GM19035 (cell line): ENCODE results near the gene PPP6R2.

Experiments used
- ATAC-seq: cut with Tn5 transposase; IDR thresholded peaks from one replicate; pipeline ENCODE4 v1.9.1; 2021; ENCODE audit not compliant: unreplicated experiment

PPP6R2 gene

GRCh38 chr22:50305923-50306566 is 37.1 kb upstream of the PPP6R2 start:
- ATAC-seq, result no peak

DNA sequence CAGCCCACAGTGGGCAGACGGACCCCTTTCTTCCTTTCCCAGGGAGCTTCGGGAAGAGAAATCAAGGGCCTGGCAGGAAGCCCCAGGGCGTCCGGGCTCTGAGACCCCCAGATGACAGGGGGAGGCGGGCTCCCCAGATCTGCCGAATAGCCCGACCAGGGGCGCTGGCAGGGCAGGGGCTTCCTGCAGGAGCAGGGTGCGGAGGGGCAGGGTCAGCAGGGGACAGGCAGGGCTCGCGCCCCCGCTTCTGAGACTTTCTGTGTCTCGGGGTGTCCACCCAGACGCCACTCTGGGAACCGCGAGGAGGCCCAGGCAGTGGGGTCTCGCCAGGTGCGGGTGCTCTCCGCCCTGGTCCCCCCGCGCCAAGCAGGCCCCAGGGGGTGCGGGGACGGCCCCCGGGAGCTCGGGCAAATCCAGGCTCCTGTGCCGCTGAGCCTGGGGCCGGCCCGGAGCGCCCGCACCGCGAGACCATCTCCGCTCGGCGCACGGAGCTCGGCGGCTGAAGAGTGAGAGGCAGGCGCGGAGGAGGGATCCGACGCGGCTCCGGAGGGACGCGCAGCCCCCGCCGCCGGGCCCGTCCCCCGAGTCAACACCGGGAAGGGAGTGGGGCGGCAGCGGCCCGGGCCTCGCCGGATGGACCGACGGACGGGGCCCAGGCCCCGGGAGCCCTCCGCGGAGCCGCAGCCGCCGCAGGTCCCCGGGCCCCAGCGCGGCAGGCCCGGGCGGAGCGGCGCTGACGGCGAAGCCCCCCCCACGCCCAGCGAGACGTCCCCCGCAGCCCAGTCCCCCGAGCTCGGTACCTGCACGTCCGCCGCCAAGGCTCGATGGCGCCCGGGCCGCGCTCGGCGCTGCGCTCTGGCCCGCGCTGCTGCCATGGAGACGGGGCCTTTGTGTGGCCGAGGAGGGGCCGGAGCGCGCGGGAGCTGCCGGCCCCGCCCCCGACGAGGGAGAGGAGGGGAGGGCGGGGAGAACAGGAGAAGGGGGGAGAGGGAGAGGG is 36.1 kb upstream of the PPP6R2 start, which contains the start of gene PLXNB2:
PLXNB2 (minus strand) TSS at position 894 of the 997 bp plus-strand sequence. CDS start 17,062 bp downstream, outside the sequence.
- peak; percentile 46 for ATAC-seq

GRCh38 chr22:50307890-50308596 is 35.1 kb upstream of the PPP6R2 start:
- ATAC-seq, result no peak

GRCh38 chr22:50308597-50308935 is 34.6 kb upstream of the PPP6R2 start:
- no peak for ATAC-seq

GRCh38 chr22:50308986-50309600 is 34.0 kb upstream of the PPP6R2 start:
- no peak for ATAC-seq

DNA sequence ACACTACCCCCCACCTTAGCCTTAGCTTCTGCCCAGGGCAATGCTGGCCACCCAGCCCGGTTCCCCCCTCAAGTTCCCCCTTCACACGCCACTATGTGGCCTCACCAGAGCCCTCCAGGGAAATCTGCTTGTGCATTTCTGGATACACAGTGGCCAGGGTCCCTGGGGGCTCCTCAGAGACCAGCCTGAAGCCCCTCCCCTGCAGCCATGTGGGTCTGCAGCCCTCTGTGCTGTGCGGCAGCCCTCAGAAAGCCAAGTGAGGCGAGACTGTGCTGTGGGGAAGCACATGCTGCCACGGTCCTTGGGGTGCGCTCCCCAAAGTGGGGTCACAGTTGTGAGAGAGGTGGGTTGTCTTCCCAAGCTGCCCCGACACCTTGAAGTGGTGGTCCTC is 33.5 kb upstream of the PPP6R2 start:
- no peak for ATAC-seq

- ATAC-seq, result no peak
Measured at GRCh38 chr22:50310031-50310722, 33.0 kb upstream of the PPP6R2 start.

GRCh38 chr22:50310949-50311444 is 32.1 kb upstream of the PPP6R2 start:
- ATAC-seq, result no peak

- ATAC-seq, result no peak
Measured at GRCh38 chr22:50311606-50312351, 31.3 kb upstream of the PPP6R2 start.

- no peak for ATAC-seq
Measured at GRCh38 chr22:50312371-50312770, 30.8 kb upstream of the PPP6R2 start.

GRCh38 chr22:50313021-50313420 is 30.1 kb upstream of the PPP6R2 start:
- ATAC-seq, result no peak

DNA sequence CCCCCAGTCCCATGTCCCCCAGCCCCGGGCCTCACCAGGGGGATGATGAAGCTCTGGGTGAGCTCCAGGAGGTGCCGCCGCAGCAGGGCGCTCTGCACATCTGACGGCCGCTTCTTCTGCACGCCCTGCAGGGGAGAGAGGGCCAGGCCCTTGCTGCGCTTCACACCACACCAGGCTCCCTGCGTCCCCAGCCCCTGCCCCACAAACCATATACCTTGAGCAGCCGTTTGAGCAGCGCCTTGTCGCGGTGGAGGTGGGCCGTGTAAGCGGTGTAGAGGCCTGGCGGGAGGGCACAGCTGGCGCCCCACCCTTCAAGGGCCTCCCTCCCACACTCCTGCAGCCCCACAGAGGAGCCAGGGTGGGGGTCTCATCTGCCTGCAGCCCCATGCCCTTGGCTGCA is 29.5 kb upstream of the PPP6R2 start:
- ATAC-seq, result no peak

- ATAC-seq, result no peak
Measured at GRCh38 chr22:50314081-50314454, 29.1 kb upstream of the PPP6R2 start.

DNA sequence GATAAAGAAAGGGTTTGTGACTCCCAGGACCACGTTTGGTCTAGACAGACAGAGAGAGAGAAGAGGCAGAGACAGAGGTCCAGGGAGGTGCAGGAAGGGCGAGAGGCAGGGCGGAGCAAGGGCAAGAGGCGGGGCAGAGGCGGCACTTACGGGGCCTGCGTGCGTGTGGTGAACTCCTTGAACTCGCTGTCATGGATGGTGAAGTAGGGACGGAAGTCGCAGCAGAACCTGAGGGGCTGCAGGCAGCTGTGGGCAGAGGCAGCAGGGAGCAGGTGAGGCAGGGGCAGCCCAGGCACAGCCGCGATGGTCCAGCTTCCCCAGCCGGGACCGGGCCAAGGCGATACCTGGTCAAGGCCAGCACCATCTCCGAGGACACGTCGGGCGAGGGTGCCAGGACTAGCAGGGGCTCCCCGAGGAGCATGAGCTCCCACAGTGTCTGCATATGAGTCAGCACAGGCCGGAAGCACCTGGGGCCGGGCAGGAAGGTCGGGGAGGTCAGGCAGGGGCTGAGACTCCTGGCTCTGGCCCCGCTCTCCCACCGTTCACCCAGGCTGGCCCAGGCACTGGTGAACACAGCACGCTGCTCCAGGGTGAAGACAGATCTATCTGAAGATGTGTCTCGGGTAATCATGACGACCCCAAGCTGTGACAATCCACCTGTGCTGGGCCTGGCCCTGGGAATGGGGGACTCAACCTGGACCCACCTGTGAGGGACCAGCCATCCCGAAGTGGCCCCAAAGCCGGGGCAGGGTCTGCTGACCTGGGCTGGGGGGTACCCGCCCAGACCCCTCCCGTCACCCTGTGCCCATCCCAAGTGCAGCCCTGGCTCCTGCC is 28.5 kb upstream of the PPP6R2 start:
- peak; percentile 69 for ATAC-seq

DNA sequence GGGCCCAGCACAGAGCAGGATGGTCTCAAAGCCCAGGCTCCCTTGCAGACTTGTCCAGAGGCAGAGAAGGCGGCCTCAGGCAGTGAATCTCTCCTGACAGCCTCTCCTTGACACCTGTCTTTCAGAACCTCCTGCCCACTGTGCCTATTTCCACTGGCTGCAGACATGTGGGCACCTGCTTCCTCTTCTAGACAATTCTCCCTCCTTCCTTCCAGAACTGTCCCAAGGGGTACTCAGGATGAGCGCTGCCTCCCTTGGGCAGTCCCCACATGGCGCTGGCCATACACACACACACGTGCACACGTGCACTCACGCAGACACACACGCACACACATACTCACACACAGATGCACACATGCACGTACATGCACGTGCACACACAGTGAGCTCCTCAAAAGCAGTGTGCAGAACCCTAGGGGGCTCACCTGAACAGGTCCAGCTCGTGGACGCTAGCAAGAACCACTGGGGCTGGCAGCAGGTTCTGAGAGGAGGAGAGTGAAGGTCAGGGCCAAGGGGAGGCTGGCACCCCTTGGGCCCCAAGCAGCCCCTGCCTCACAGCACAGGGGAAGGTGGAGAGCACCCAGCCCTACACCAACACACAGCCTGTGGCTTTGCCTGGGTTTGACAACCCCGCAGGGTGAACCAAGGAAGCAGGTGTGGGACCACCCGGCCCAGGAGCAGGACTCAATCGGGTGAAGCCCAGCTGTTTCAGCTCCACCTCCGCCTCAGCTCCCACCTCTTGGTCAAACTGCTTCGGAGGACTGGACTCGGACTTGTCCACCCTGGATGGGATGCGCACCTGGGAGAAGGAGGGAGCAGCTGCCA is 27.6 kb upstream of the PPP6R2 start:
- ATAC-seq, result no peak

DNA sequence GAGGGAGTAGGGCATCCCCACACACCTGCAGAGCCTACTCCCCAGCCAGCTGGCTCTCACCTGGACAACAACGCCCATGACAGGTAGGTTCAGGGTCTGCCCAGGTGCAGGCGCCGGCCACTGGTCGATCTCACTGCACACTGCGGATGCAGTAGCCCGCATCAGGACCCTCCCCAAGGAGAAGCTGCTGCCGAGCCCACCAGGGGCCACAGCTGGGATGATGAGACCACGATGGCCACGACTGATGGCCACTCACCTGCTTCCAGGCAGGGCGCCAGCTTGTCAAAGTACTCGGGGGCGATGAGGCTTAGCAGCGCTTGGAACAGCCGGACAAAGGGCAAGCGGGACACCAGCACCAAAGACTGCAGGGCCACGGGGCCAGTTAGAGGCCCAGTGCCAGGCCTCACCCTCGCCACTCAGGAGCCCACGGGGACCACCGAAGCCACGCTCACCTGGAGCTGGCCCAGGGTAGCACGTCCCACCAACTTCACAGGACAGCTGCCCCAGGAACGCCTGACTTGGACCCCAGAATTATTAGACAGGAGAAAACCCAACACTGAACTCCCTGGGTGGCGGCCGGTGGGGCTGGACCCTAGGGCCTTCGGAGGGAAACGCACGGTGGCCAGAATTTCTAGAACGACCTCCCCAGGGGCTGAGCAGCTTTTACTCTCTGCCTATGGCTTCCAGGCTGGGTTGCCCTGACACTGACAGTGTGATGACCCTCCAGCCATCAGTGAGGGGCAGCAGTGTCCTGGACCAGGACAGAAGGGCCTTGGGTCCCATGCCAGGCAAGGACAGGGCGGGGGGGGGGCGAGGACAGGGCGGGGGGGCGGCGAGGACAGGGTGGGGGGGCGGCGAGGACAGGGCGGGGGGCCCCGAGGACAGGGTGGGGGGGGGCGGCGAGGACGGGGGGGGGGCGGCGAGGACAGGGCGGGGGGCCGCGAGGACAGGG is 26.7 kb upstream of the PPP6R2 start:
- no peak for ATAC-seq

- ATAC-seq, result no peak
Measured at GRCh38 chr22:50317178-50317577, 25.9 kb upstream of the PPP6R2 start.
